K562 (cell line): Measurements from ENCODE around the gene POLG. TPM values are rescaled to one million over a fixed set of nuclear protein-coding genes. Genes with fewer than 3 reads are reported as not detected.

ENCODE experiments used
- ATAC-seq: fragments of 200-7000 bp; cut with Tn5 transposase; 3 replicates; pipeline ENCODE4 v1.9.1; 2020; ENCODE audit warnings: moderate library complexity
- BruUV-seq: library from RNA; stranded (reverse); fragments of 400-500 nt; replicated peaks from 2 replicates; lab custom pipeline; 2021; lab: Mats Ljungman, UMichigan
- CTCF ChIA-PET: fragments of 300-600 bp; formaldehyde crosslinking; extraction: SDS; loops from one replicate; lab custom pipeline; 2021; ENCODE audit warnings: low intra/inter-chr PET ratio; lab: Yijun Ruan, JAX
- POLR2A ChIA-PET: fragments of 300-600, 350-650 bp; sonication (Branson Sonifier 250); formaldehyde crosslinking; extraction: SDS; loops from one replicate; lab custom pipeline; 2021; ENCODE audit warnings: antibody characterized with exemption, inconsistent platforms; lab: Yijun Ruan, JAX
- DNase-seq, 4 experiments: peaks; one replicate each; pipeline versions ENCODE4 v3.0.0 to v3.0.0-alpha.2; 2011 to 2018; ENCODE audit warnings: low spot score in 3 of 4, mixed read lengths in 3 of 4; ENCODE audit errors: extremely low read depth in 1 of 4
- FAIRE-seq: peaks from 2 replicates; lab custom pipeline; 2011; peaks lifted over from hg19 to GRCh38; lab: Jason Lieb, UNC
- H2AFZ ChIP-seq: 2 replicates; pipeline ENCODE4 v1.6.0; 2011; ENCODE audit warnings: low read depth, low read length, control low read depth, inconsistent platforms
- H3K27ac ChIP-seq: fragments of 200-600 bp; 3 replicates; pipeline ENCODE4 v1.8.0; 2011; ENCODE audit warnings: low read depth, mild to moderate bottlenecking, control low read depth, inconsistent platforms, low read length, moderate library complexity, mixed read lengths; ENCODE audit errors: extremely low read depth
- H3K27me3 ChIP-seq, 2 experiments: fragments of 300-600 bp in 1 of 2; 2 replicates in 1 of 2; 3 replicates in 1 of 2; pipeline versions ENCODE4 v1.6.0 to v1.8.0; 2011; ENCODE audit warnings: inconsistent platforms in 2 of 2, low read length in 2 of 2, mild to moderate bottlenecking in 1 of 2, mixed read lengths in 1 of 2, moderate library complexity in 1 of 2; ENCODE audit not compliant: control insufficient read depth in 2 of 2, insufficient read depth in 2 of 2
- H3K36me3 ChIP-seq: fragments of 300-600 bp; 3 replicates; pipeline ENCODE4 v1.8.0; 2011; ENCODE audit warnings: mild to moderate bottlenecking, low read length, inconsistent platforms; ENCODE audit not compliant: control insufficient read depth, insufficient read depth
- H3K4me1 ChIP-seq, 2 experiments: fragments of 200-600 bp in 1 of 2; replicated peaks in 1 of 2; 2 replicates in 1 of 2; 3 replicates in 1 of 2; pipeline versions ENCODE4 v1.5.1 to v1.8.0; 2011; ENCODE audit warnings: inconsistent platforms in 2 of 2, low read length in 2 of 2, mild to moderate bottlenecking in 1 of 2, mixed read lengths in 1 of 2, moderate library complexity in 1 of 2; ENCODE audit not compliant: control insufficient read depth in 2 of 2, insufficient read depth in 2 of 2
- H3K4me2 ChIP-seq: 2 replicates; pipeline ENCODE4 v1.6.1; 2011; ENCODE audit warnings: low read length, control low read depth, inconsistent platforms, mixed read lengths; ENCODE audit not compliant: insufficient read depth
- H3K4me3 ChIP-seq: fragments of 200-600 bp; sonication (generic), shearing (Covaris generic); 2 replicates; pipeline ENCODE4 v1.5.1; 2016; ENCODE audit warnings: control low read depth, inconsistent platforms
- H3K79me2 ChIP-seq: fragments of 200-600 bp; 3 replicates; pipeline ENCODE4 v1.8.0; 2011; ENCODE audit warnings: low read length, inconsistent platforms; ENCODE audit not compliant: control insufficient read depth, insufficient read depth
- H3K9ac ChIP-seq, 2 experiments: 2 replicates each; pipeline versions ENCODE4 v1.6.0 to v1.6.1; 2011; ENCODE audit warnings: low read depth in 2 of 2, low read length in 2 of 2, control low read depth in 1 of 2, inconsistent platforms in 1 of 2, mild to moderate bottlenecking in 1 of 2, mixed read lengths in 1 of 2; ENCODE audit not compliant: insufficient read depth in 1 of 2
- H3K9me1 ChIP-seq: one replicate; pipeline ENCODE4 v1.6.0; 2011; ENCODE audit warnings: inconsistent platforms, mild to moderate bottlenecking, low read length, moderate library complexity; ENCODE audit not compliant: control insufficient read depth, insufficient read depth
- H3K9me3 ChIP-seq: replicated peaks from 2 replicates; pipeline ENCODE4 v1.5.1; 2011; ENCODE audit warnings: low read depth, low read length, inconsistent platforms; ENCODE audit not compliant: control insufficient read depth, insufficient read depth
- H4K20me1 ChIP-seq: replicated peaks from 2 replicates; pipeline ENCODE4 v1.6.1; 2011; ENCODE audit warnings: low read length, inconsistent platforms, mixed read lengths; ENCODE audit not compliant: control insufficient read depth, insufficient read depth
- ARID3B ChIP-seq: fragments of 250-450 bp; sonication (Bioruptor Pico); IDR thresholded peaks from 2 replicates; pipeline ENCODE4 v1.4.0; 2020; ENCODE audit warnings: borderline replicate concordance
- HDAC1 ChIP-seq, 2 experiments: fragments of 450-650 bp; IDR thresholded peaks; 2 replicates each; pipeline ENCODE4 v1.6.1; 2016 to 2017; ENCODE audit warnings: inconsistent platforms in 1 of 2, mild to moderate bottlenecking in 1 of 2, moderate library complexity in 1 of 2
- WGBS: fragments of 100-300 bp; shearing (Covaris generic); methylation state at CpG from one replicate; pipeline ENCODE4 v1.1.6; 2016; ENCODE audit warnings: low coverage, mixed read lengths; ENCODE audit not compliant: insufficient coverage; ENCODE audit errors: missing lambda C conversion rate; 5-methylcytosine and 5-hydroxymethylcytosine counted together
- in situ Hi-C: fragments of 300-500 bp; cut with MboI; formaldehyde crosslinking; loops from 4 replicates; pipeline ENCODE4 v1.15.0; 2018; ENCODE audit warnings: inconsistent platforms, mixed read lengths
- intact Hi-C: fragments of 100-400 bp; cut with micrococcal nuclease; formaldehyde crosslinking; loops from 2 replicates; pipeline ENCODE4 v1.14.2; 2022
- polyA plus RNA-seq, 8 experiments: library from polyadenylated mRNA; depleted of rRNA in 4 of 8; stranded (reverse) in 5 of 8; unstranded in 3 of 8; fragments of >200 nt; fragmentation: Nextera tagmentation in 2 of 8; fragmentation: Illumina TruSeq in 1 of 8; extraction: Ambion mirVana in 2 of 8; extraction: Trizol in 1 of 8; gene quantifications; 2 replicates each; pipeline versions ENCODE4 v1.2.1 to v1.2.3, GENCODE V29; 2011 to 2014; ENCODE audit warnings: inconsistent platforms in 1 of 8, missing spikeins in 1 of 8
- total RNA-seq, 7 experiments: library from RNA; depleted of rRNA in 6 of 7; stranded (reverse); fragments of >200 nt in 6 of 7; fragmentation: Illumina TruSeq in 2 of 7; extraction: Trizol in 2 of 7; gene quantifications; 2 replicates each; pipeline versions ENCODE4 v1.2.1 to v1.2.3, GENCODE V29; 2011 to 2021; ENCODE audit warnings: low replicate concordance in 1 of 7

The POLG gene
- total and polyA plus RNA-seq, 9 of the 15 experiments (the other 6 are each of a cell fraction or from before 2014, with no cell fraction given) = 15.2 to 83.8 (median 38.6) TPM

DNA sequence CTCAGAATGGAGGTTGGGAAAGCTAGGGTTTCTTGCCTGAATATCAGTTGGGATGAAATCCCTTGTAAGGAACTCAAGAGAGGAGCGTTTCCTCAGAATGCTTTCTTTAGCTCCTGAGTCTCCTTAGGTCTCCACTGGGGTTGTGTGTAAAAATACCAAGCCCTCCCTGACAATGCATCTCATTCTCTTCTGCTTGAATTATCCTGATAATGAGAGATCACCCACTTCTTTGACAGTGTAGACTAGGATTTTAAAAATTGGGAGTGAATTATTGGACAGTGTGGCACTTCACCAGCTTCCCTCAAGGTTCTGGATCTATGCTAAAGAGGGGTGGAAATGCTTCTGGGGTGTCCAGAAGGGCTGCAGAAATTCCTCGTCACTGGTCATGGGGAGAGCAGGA lies 41.8 kb upstream of the POLG start (continued):
- TF ChIP-seq ARID3B (CRISPR knock-in tag) = no peak

DNA sequence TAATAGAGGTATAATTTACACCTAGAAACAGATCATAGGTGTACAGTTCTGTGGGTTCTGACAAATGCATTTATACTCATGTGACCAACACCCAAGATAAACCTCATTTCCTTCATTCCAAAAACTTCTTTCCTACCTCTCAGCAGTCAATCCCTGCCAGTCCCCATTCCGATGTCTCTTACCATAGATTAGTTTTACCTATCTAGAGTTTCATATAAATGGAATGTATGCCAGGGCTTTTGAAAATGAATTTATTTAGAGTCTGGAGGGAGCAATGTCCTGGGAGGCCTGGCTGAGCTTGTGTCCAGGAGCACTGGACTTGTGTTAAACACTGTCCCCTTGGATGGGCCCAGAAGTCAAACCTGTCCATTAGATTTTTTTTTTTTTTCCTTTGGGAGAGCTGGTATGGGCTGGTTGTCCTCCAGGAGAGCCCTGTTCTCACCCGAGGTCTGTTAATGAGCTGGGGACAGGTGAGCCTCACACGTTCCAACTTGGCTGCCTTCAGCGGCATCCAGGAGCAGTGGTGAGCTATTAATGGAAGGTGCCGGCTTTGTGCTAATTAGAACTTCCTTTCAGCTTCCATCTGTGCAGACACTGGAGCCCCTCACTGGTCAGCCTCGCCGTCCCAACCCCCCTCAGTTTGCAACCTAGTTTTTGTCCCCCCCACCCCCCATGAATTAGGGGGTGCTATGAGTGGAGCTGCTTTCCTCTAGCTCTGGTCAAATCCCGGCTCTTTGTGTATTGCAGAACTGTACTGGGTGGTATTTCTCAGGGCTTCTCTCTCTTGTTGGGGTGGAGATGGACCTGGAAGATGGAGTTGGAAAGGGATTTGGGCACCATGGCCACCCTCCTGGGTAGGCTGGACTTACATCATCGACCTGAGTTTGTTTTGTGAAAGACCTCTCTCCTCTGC lies 40.7 kb upstream of the POLG start:
- H2AFZ ChIP-seq = no peak overlapping the region

More for the DNA sequence above, 40.7 kb upstream of the POLG start:
- no peak for TF ChIP-seq HDAC1 (IDR thresholded peaks at IDR 0.05)
- H3K27ac ChIP-seq = no peak overlapping the region
- WGBS = 2% methylated on average over 9 of the region's 9 CpGs
- CTCF ChIA-PET = no interaction called here
- ATAC-seq = no peak
- no peak for DNase-seq
- H4K20me1 ChIP-seq = peaks cover 8% of the 10 kb centered on the region
- no peak overlapping the region for H3K4me2 ChIP-seq
- no peak overlapping the region for H3K9ac ChIP-seq
- no peak overlapping the region for H3K4me3 ChIP-seq
- H3K4me1 ChIP-seq = peaks cover 0 to 31% of the 10 kb centered on the region in 2 experiments; a peak in 1 of 5 replicates
- in situ Hi-C loops = no loop called here
- BruUV-seq = no TSS peak
- H3K79me2 ChIP-seq = no peaks in the 10 kb centered on the region
- H3K9me3 ChIP-seq = no peaks in the 10 kb centered on the region
- H3K36me3 ChIP-seq = no peaks in the 10 kb centered on the region
- intact Hi-C loops = no loop called here
- no peaks in the 10 kb centered on the region for H3K9me1 ChIP-seq
- peaks cover 59 to 78% of the 10 kb centered on the region in 2 experiments for H3K27me3 ChIP-seq
- FAIRE-seq = no peak
- POLR2A ChIA-PET = interaction anchor here (0.6 to 0.7 kb wide), 2 partner anchors 13 to 157 kb away, joined by 3 read pairs; no protein-coding TSS in a partner anchor
